Mesenteric fat pad (tissue), 1 donor: ENCODE data around the gene TJP1. TPM values are rescaled to one million over a fixed set of nuclear protein-coding genes. Genes with fewer than 3 reads are reported as not detected.
A peak's percentile ranks its signal among the peaks of the same experiment; 100 is the strongest.
"Not testable (repeated sequence)": the region's sequence is repeated elsewhere in the genome, so short reads cannot be mapped to it uniquely, and the experiment has no call there.

Experiments used
- DNase-seq: peaks from one replicate; pipeline ENCODE4 v3.0.0-alpha.2; 2020; ENCODE audit warnings: low spot score
- total RNA-seq: library from RNA; stranded (reverse); fragmentation: NEBNext Ultra II Directional; extraction: Animal tissue kit (Norgen Biotek cat#: 25700); gene quantifications from one replicate; pipeline ENCODE4 v1.2.1, GENCODE V29; 2021
- donor health status: DM: yes; HTN: yes; CAD: no.

The TJP1 gene
- total RNA-seq, 1 donor from 2014 or later: 89.6 TPM

DNA sequence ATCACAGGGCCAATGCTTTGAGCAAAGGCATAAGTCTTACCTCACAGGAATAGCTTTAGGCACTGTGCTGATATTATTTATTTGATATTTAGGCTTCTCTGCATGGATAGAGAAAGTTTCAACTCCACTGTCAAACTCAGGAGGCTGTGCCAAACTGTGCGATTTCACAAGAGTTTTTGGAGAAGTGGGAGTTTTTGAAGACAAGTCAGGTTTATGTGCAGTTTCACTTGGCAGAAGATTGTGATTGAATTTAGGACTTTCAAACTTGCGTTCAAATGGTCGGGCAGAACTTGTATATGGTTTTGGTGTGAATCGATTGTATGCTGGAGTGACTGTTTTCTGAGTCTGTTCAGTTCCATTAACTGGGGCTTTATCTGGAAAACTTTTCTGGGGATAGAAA lies 113.7 kb downstream of the TJP1 start:
- DNase-seq: no peak

DNA sequence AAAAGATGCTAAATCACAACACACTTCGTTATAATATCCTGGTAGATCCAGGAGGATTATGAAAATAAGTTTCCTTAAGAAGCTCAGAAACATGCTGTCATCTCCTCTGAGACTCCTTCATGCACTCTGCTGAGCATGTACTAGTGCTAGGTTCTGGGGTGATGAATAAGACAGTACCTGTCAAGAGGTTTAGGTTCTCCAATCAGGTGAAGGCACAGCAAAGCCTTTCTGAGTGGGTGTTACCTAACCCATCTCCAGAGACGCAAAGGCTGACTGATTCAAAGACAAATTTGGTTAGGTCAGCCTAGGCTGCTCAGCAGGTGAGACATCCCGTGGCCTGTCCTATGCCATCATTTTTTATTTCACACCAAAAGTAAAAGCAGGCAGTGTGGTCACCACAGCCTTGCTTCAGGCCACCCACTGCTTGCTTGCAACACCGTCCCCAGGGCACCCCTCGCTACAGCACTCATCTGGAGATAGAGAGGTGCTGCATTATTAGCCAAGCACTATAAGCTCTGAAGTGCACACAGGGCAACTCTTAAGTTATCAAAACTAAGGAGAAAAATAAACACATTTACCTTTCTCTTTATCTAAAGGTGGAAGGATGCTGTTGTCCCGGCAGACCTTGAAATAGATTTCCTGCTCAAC lies 117.2 kb downstream of the TJP1 start:
- no peak for DNase-seq

DNA sequence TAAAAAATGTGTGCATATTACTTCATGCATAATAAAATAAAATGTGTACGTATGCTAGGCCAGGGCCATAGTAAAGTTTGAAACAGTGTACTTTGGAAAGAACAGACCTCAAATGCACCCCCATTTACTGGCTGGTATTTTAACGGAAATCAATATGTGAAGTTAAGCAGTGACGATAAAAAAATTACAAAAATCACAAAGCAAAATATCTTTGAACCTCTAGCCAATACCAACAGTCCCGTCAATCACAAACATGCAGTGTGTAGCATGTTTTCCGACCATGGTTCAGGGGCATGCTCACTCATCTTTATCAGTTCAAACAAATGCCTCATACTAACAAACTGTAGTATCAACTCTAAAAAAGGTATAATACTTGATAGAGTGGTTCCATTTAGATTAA lies 121.1 kb downstream of the TJP1 start:
- no peak for DNase-seq

DNA sequence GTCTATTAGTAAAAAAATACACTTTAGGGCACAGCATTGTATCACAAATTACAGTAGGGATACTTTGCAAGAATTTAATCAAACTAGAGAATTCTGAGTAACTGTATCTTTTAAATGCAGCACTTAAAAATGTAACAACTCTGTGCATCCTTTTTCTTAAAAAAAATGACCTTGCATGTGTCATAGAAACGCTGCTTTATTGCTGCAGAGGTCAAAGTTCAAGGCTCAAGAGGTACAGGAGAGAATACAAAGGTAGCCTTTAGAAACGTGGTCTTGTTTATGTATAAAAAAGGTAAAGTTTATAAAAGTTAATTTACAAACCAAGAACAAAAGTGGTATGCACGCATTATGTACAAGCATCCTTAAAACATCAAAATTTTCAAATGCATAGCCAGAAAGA lies 122.0 kb downstream of the TJP1 start:
- DNase-seq: no peak

DNA sequence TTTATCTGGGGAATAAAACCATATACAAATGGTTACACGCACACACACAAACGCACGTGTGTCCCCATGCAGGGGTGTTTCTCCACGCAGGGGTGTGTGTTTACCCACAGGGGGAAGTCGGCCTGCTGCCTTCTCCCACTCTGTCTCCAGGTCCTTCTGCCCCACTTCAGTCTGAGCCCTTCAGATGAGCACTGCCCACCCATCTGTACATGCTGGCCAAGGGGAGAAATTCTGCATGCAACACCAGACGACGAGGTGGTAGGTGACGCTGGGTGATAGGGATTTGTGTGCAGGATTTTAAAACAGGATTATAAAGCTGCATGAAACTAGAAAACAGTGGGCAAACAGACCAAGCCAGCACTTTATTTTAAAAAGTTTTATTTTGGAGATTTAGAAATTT lies 122.5 kb downstream of the TJP1 start:
- no peak for DNase-seq

DNA sequence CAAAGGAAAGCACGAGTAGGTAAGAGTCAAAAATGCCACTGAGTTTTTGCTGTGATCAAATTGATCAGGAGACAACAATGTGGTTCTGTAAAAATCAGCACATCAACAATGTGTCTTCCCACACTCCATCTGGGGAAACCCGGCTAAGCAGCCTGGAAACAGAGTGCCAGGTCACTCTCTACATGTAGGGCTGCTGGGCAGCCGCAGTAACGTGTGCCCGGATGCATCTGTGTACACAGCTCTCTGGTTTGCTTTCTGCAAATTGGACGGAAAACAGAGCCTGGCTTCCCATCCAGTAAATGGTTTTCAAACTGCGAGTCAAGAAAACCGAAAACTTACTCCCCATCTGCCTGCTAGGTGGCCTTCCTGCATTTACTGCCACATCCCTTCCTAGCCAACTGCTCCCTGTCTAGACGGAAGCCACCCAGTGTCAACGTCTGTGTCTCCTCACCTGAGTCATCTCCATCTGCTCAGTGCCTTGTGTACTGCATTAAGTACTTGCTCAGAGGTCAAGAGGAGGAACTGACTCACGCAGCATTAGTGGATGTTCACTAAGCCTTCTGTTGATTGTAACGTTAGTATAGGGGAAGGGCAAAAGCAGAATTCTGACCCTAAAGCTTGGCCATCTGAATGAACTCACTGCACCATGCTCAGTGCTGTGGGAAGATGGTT lies 124.1 kb downstream of the TJP1 start:
- DNase-seq: no peak

DNA sequence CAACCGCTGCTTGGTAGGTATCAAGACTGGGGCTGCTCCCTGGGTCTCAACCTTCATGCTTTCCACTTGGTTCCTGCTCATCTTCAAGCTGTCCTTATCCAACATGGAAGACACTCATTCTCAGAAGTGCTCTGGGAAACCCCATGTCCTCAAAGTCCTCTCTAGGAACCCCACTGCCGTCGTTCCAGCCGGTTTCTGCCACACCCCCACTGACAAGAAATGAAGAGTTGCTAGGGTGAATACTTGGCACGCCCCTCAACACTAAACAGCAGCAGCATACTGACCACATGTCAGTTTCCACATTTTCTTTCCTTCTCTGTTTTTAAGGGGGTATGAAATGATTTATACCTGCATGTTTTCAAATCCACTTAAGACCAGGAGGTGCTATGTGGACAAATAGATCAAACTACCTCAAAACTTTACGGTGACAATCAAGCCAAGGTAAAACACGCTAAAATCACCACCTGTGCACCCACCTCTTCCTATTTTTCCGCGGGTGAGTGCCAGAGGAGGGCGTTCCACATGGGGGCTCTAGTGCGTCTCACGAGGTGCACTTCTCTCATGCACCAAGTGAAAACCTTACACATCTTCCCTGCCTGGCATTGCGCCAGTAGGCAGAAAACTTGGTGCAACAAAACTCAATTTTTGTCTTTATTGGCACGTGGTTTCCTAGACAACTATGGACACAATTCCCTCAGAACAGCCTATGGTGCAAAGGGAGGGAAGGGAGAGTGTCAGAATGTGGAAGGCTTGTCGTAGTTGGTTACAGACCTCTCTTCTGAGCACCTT lies 125.1 kb downstream of the TJP1 start:
- DNase-seq: no peak

DNA sequence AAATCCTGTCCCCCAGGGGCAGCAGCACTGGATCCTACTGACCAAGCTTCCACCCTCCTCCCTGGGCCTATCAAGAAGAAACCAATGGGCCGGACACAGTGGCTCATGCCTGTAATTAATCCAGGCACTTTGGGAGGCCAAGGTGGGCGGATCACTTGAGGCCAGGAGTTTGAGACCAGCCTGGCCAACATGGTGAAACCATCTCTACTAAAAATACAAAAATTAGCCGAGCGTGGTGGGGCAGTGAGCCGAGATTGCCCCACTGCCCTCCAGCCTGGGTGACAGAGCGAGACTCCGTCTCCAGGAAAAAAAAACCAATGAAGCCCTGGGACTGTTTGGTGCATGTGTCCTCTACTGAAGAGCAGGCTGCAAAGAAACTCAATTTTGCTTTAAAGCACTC lies 125.8 kb downstream of the TJP1 start:
- DNase-seq: not testable (repeated sequence)

GRCh38 chr15:29695489-29696167 lies 126.6 kb downstream of the TJP1 start:
- DNase-seq: no peak

DNA sequence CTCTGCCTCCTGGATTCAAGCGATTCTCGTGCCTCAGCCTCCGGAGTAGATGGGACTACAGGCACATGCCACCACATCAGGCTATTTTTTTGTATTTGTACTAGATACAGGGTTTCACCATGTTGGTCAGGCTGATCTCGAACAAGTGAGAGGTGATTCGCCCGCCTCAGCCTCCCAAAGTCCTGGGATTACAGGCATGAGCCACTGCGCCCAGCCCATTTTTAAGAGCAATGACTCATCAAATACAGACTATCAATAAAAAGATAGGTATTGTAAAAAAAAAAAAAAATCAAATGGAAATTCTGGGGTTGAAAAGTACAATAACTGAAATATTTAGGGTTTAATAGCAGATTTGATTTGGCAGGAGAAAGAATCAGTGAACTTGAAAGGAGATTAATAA lies 129.0 kb downstream of the TJP1 start:
- DNase-seq: no peak

DNA sequence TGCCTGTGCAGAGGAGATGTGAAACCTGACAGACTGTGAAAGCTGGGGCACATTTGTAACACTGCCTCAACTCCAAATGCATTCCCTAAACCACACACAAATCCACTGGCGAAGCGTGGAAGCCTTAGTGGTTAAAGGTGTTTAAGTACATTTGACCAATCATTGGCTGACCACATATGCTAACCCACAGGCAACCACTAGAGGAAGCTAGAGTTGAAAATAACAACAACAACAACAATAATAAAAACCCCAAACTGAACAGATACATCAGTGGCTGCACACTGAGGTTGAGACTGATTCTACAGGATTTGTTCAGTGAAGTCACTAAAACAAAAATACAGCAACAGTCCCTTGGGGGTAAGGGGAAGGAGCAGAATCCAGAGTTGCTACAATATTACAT lies 129.7 kb downstream of the TJP1 start:
- no peak for DNase-seq

- no peak for DNase-seq
Observed at GRCh38 chr15:29690765-29691475, 131.3 kb downstream of the TJP1 start.

DNA sequence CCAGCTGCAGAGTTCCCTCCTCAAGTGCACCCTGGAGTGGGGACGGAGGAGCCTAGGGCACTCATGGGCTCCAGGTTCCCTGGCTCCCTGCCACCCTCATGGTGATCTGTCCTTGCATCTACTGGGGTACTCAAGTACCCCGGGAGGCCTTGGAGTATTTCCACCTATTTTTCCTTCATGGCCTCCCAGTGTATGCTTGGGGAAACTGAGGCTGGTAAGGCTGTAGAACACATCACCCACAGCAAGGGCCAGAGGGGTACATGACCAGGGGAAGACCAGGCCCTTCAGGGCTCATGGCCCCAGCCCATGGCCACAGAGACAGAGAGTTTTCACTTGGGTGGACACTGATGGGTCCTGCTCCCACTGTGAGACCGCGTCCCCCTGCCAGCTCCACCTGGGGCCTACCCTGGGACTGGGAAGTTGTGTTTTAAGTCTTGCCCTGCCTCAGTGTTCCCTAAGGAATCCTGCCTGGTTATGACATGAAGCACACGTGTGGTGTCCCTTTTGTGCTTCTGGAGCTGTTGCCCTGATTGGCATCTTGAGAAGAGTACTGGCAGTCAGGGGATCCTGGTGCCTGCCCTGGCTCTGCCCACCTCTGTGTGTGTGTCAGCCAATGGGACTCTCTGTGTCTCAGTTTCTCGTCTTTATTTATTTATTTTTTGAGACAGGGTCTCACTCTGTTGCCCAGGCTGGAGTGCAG lies 132.8 kb downstream of the TJP1 start:
- DNase-seq: peak; percentile 80

GRCh38 chr15:29688506-29689286 lies 133.6 kb downstream of the TJP1 start:
- DNase-seq: peak; percentile 84

DNA sequence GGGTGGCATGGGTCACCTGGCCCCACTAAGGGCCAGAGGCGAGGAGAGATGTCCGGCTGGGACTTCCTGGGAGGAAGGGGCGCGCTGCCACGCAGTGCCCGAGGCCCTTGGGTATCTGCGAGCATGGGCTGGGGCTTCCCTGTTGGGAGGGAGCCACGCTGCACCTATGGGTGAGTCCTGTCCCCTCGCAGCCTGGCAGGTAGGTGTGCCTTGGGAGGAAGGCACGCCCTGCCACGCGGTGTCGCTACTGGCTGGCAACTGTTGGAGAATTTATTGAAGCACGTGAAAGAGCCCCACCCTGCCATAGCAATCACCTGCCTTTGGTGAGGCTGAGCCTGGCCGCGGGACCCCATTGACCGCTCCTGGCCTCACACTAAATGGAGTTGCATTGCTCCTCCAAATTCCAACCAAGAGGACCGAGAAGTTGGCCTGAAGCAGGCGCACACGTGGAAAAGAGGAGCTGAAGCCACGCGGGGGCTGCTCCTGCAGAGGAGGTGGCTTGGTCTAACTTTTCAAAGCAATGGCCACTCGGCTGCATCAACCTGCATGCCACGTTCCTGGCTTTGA lies 134.2 kb downstream of the TJP1 start:
- peak; percentile 88 for DNase-seq

DNA sequence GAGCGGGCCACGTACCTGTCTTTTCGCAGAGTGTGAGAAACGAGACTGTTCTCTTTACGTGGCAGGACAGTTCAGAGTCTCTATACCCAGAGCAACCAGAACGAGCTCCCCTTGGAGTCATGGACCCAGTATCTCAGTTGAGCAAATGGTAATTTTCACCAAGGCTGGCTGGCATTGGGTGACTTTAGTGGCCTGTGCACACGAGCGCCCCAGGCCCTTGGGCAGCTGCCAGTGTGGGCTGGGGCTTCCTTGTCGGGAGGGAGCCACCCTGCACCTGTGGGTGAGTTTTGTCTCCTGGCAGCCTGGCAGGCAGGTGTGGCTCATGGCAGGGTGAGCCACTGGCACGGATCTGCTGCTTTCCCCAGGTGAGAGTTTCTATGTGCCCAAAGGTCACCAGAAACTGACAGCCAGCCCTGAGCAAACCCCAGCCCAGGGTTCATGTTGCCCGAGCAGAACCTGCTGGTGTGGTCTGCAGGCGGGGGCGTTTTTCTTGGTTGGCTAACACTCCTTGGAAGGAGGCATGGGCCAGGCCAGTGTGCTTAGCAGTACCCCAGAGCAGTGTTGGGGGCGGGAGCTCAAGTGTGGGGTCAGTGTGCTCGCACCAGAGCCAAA lies 135.0 kb downstream of the TJP1 start:
- peak; percentile 86 for DNase-seq

DNA sequence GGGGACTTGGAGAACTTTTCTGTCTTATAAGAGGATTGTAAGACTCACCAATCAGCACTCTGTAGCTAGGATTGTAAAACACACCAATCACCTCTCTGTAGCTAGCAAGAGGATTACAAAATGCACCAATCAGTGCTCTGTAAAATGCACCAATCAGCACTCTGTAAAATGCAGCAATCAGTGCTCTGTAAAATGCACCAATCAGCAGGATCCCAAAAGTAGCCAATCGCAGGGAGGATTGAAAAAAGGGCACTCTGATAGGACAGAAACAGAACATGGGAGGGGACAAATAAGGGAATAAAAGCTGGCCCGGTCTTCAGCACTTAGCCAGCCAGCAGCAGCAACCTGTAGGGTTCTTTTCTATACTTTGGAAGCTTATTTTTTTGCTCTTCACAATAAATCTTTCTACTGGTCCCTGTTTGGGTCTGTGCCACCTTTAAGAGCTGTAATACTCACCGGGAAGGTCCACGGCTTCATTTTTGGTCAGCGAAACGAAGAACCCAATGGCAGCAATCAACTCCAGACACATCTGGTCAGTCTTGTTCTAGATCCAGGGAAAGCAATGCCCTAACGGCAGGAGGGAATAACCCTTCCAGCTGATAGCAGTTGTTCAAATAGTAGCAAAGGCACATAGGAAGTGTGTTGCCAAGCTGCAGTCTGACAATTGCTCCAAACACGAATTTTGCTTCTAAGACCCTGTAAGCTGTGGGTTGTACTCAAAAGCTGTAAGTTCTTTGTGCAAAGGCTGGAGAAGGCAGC lies 135.6 kb downstream of the TJP1 start:
- DNase-seq: peak; percentile 20

DNA sequence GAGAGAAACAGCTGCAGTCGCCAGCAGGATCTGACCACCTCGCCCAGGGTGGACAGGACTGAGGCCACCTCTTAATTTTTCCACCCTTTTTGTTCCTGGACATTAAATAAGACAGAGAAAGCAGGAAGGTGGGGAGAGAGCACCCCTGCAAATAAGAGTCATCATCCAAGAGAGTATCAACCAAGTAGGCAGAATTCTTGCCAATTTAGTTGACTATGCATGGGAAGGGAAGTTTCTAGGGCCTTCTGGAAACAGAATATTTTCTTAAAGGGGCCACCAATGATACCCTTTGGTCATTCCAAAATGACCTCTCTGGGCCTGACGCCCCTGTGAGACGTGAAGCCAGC lies 136.2 kb downstream of the TJP1 start:
- no peak for DNase-seq
